WTC11 (cell line): ENCODE measurements around the gene OTOS. TPM values are rescaled to one million over a fixed set of nuclear protein-coding genes. Genes with fewer than 3 reads are reported as not detected.

Source experiments
- ARID4B ChIP-seq: sonication (generic); formaldehyde crosslinking; IDR thresholded peaks from 2 replicates; pipeline ENCODE4 v1.8.0; 2023; ENCODE audit warnings: missing genetic modification reagents, mild to moderate bottlenecking, borderline replicate concordance
- CTCF ChIP-seq: fragments of 200-600 bp; IDR thresholded peaks from 2 replicates; pipeline ENCODE4 v1.8.0; 2022; ENCODE audit warnings: antibody characterized with exemption
- EMX1 ChIP-seq: fragments of 250-450 bp; sonication (Bioruptor Pico); IDR thresholded peaks from 2 replicates; pipeline ENCODE4 v1.8.0; 2021; ENCODE audit warnings: mild to moderate bottlenecking
- FOXK1 ChIP-seq: sonication (generic); formaldehyde crosslinking; IDR thresholded peaks from 2 replicates; pipeline ENCODE4 v1.8.0; 2022; ENCODE audit warnings: mild to moderate bottlenecking, moderate library complexity, missing genetic modification reagents
- GRHL2 ChIP-seq: fragments of 250-450 bp; sonication (Bioruptor Pico); IDR thresholded peaks from 2 replicates; pipeline ENCODE4 v1.8.0; 2022; ENCODE audit warnings: mild to moderate bottlenecking, moderate library complexity; ENCODE audit not compliant: insufficient replicate concordance, severe bottlenecking
- HMGA2 ChIP-seq: fragments of 250-450 bp; sonication (Bioruptor Pico); IDR thresholded peaks from 2 replicates; pipeline ENCODE4 v1.4.0; 2021; ENCODE audit warnings: mild to moderate bottlenecking, moderate library complexity
- HMGXB4 ChIP-seq: sonication (generic); formaldehyde crosslinking; IDR thresholded peaks from 2 replicates; pipeline ENCODE4 v1.8.1; 2023; ENCODE audit warnings: mild to moderate bottlenecking, moderate library complexity, missing genetic modification reagents
- IRF2 ChIP-seq: sonication (generic); formaldehyde crosslinking; IDR thresholded peaks from 2 replicates; pipeline ENCODE4 v1.8.0; 2022; ENCODE audit warnings: low read depth, missing genetic modification reagents, borderline replicate concordance
- JUN ChIP-seq: sonication (generic); formaldehyde crosslinking; IDR thresholded peaks from 2 replicates; pipeline ENCODE4 v1.8.0; 2023; ENCODE audit warnings: mild to moderate bottlenecking, missing genetic modification reagents
- NFATC4 ChIP-seq: fragments of 250-450 bp; sonication (Bioruptor Pico); IDR thresholded peaks from 2 replicates; pipeline ENCODE4 v1.9.0; 2021; ENCODE audit warnings: mild to moderate bottlenecking
- NFE2L1 ChIP-seq: sonication (generic); formaldehyde crosslinking; IDR thresholded peaks from 2 replicates; pipeline ENCODE4 v1.8.1; 2023; ENCODE audit warnings: missing genetic modification reagents
- NFYB ChIP-seq: sonication (generic); formaldehyde crosslinking; conservative IDR thresholded peaks from 2 replicates; pipeline ENCODE4 v1.8.0; 2022; ENCODE audit warnings: low read depth, missing genetic modification reagents
- NR2C2 ChIP-seq: sonication (generic); formaldehyde crosslinking; IDR thresholded peaks from 2 replicates; pipeline ENCODE4 v1.8.0; 2022; ENCODE audit warnings: mild to moderate bottlenecking, missing genetic modification reagents
- OVOL2 ChIP-seq: fragments of 250-450 bp; sonication (Bioruptor Pico); IDR thresholded peaks from 2 replicates; pipeline ENCODE4 v1.9.0; 2021; ENCODE audit warnings: mild to moderate bottlenecking, borderline replicate concordance
- PREB ChIP-seq: sonication (generic); formaldehyde crosslinking; IDR thresholded peaks from 2 replicates; pipeline ENCODE4 v1.8.1; 2022; ENCODE audit warnings: mild to moderate bottlenecking, missing genetic modification reagents, moderate library complexity, borderline replicate concordance
- STAT6 ChIP-seq: sonication (generic); formaldehyde crosslinking; conservative IDR thresholded peaks from 2 replicates; pipeline ENCODE4 v1.8.1; 2023; ENCODE audit warnings: mild to moderate bottlenecking, low read depth, missing genetic modification reagents, moderate library complexity
- TCF7 ChIP-seq: sonication (generic); formaldehyde crosslinking; IDR thresholded peaks from 2 replicates; pipeline ENCODE4 v1.8.0; 2022; ENCODE audit warnings: mild to moderate bottlenecking, low read depth, missing genetic modification reagents, moderate library complexity
- TP53 ChIP-seq: sonication (generic); formaldehyde crosslinking; IDR thresholded peaks from 2 replicates; pipeline ENCODE4 v1.8.1; 2023; ENCODE audit warnings: mild to moderate bottlenecking, missing genetic modification reagents
- ZBTB21 ChIP-seq: sonication (generic); formaldehyde crosslinking; IDR thresholded peaks from 2 replicates; pipeline ENCODE4 v1.8.1; 2023; ENCODE audit warnings: mild to moderate bottlenecking, missing genetic modification reagents, borderline replicate concordance
- ZNF138 ChIP-seq: sonication (generic); formaldehyde crosslinking; conservative IDR thresholded peaks from 2 replicates; pipeline ENCODE4 v1.8.1; 2022; ENCODE audit warnings: mild to moderate bottlenecking, moderate library complexity, missing genetic modification reagents
- ZNF219 ChIP-seq: sonication (generic); formaldehyde crosslinking; IDR thresholded peaks from 2 replicates; pipeline ENCODE4 v1.8.0; 2023; ENCODE audit warnings: missing genetic modification reagents, mild to moderate bottlenecking, borderline replicate concordance
- ZNF416 ChIP-seq: fragments of 250-450 bp; sonication (Bioruptor Pico); IDR thresholded peaks from 2 replicates; pipeline ENCODE4 v1.9.0; 2021; ENCODE audit warnings: mild to moderate bottlenecking, inconsistent platforms
- ZNF532 ChIP-seq: fragments of 250-450 bp; sonication (Bioruptor Pico); IDR thresholded peaks from 2 replicates; pipeline ENCODE4 v1.9.0; 2021; ENCODE audit warnings: mild to moderate bottlenecking, borderline replicate concordance
- total RNA-seq: library from RNA; stranded (reverse); gene quantifications from 3 replicates; pipeline ENCODE4 v1.2.3, GENCODE V29; 2021

OTOS gene
- total RNA-seq, 1 experiment from 2014 or later, result not detected

- no peak for TF ChIP-seq ZNF532
- no peak for TF ChIP-seq EMX1 (CRISPR knock-in tag)
- no peak for TF ChIP-seq ZNF416 (CRISPR knock-in tag)
- TF ChIP-seq IRF2 (CRISPR knock-in tag), result no peak
- TF ChIP-seq ZNF138 (CRISPR knock-in tag), result peak; percentile 20; the same call in 1 of the 2 replicates
- TF ChIP-seq CTCF, result no peak
- TF ChIP-seq TCF7 (CRISPR knock-in tag), result no peak
- peak; percentile 78 for TF ChIP-seq FOXK1
- TF ChIP-seq ZBTB21 (CRISPR knock-in tag), result peak; percentile 88
- no peak for TF ChIP-seq PREB (CRISPR knock-in tag)
- TF ChIP-seq NFATC4 (CRISPR knock-in tag), result no peak
- TF ChIP-seq OVOL2 (CRISPR knock-in tag), result no peak
- peak; percentile 72; the same call in 1 of the 2 replicates for TF ChIP-seq ARID4B (CRISPR knock-in tag)
- no peak for TF ChIP-seq JUN
- TF ChIP-seq NFYB, result no peak
- TF ChIP-seq HMGXB4 (CRISPR knock-in tag), result peak; percentile 84
- TF ChIP-seq HMGA2, result no peak
- no peak for TF ChIP-seq GRHL2
- no peak for TF ChIP-seq NR2C2
- no peak for TF ChIP-seq STAT6
- no peak for TF ChIP-seq TP53 (CRISPR knock-in tag)
- no peak for TF ChIP-seq NFE2L1 (CRISPR knock-in tag)
- no peak for TF ChIP-seq ZNF219 (CRISPR knock-in tag)
Measured at GRCh38 chr2:240136013-240136670, 4.3 kb downstream of the OTOS start, which contains the start of gene COPS9 (continued).
